Lower leg skin (tissue), 4 donors: ENCODE measurements around the gene PNMT. TPM values are rescaled to one million over a fixed set of nuclear protein-coding genes. Genes with fewer than 3 reads are reported as not detected.
A peak's percentile ranks its signal among the peaks of the same experiment; 100 is the strongest.

ENCODE experiments used
- DNase-seq, 2 donors: peaks; one replicate each; pipeline ENCODE4 v3.0.0-alpha.2; 2019; ENCODE audit warnings: low spot score in 2 of 2
- H3K4me3 ChIP-seq: fragments of 200-600 bp; sonication (generic); 2 replicates; pipeline ENCODE4 v1.5.1; 2017; ENCODE audit warnings: mild to moderate bottlenecking, low read depth; ENCODE audit not compliant: poor library complexity, severe bottlenecking
- CTCF ChIP-seq, 3 donors: fragments of 450-650 bp; IDR thresholded peaks; one replicate each; pipeline ENCODE4 v1.5.1; 2016; ENCODE audit warnings: antibody characterized with exemption in 3 of 3, mild to moderate bottlenecking in 3 of 3, moderate library complexity in 2 of 3
- POLR2A ChIP-seq, 2 donors: fragments of 450-650 bp; IDR thresholded peaks; one replicate each; pipeline ENCODE4 v1.6.1; 2016 to 2017; ENCODE audit warnings: antibody characterized with exemption in 2 of 2, mild to moderate bottlenecking in 1 of 2, moderate library complexity in 1 of 2
- WGBS, 2 donors: methylation state at CpG; one replicate each; pipeline ENCODE4 v1.1.5; 2018; 5-methylcytosine and 5-hydroxymethylcytosine counted together
- intact Hi-C: fragments of 100-400 bp; cut with DNase I; formaldehyde crosslinking; loops from one replicate; pipeline ENCODE4 v1.15.0; 2023; ENCODE audit warnings: low total_unique reads
- total RNA-seq, 4 donors: library from RNA; depleted of rRNA; stranded (reverse); fragments of >200 nt; gene quantifications; one replicate each; pipeline ENCODE4 v1.1.0, GENCODE V29; 2016

Gene PNMT
- total RNA-seq, 4 donors from 2014 or later, result 1.6 to 3.8 (median 1.9) TPM

- WGBS, 2 donors, result 4% methylated on average over 16 to 20 of the region's 20 CpGs
- intact Hi-C loops, result no loop called here
- TF ChIP-seq CTCF (IDR thresholded peaks at IDR 0.05), result no peak
- no peak for TF ChIP-seq POLR2A (IDR thresholded peaks at IDR 0.05)
- DNase-seq, result peak; percentile 74 to 94
- H3K4me3 ChIP-seq, result peak within 1 kb of the TSS; percentile 68
Observed at GRCh38 chr17:39699818-39700147, 31.5 kb downstream of the PNMT start, which contains the start of gene ERBB2. ERBB2 (plus strand) TSS chr17:39700064; CDS start chr17:39700239, 175 bp downstream.

GRCh38 chr17:39700148-39700987 lies 32.1 kb downstream of the PNMT start:
- no peak for DNase-seq
- TF ChIP-seq CTCF (IDR thresholded peaks at IDR 0.05), result no peak
- TF ChIP-seq POLR2A (IDR thresholded peaks at IDR 0.05), result no peak
- intact Hi-C loops, result no loop called here
- peak overlapping the region; percentile 68 for H3K4me3 ChIP-seq
- 1 to 3% methylated on average over 18 to 51 of the region's 57 CpGs for WGBS, 2 donors

- H3K4me3 ChIP-seq, result peak overlapping the region; percentile 68
- WGBS, 2 donors, result 32 to 43% methylated on average over 10 of the region's 10 CpGs
- TF ChIP-seq POLR2A (IDR thresholded peaks at IDR 0.05) (no peak), CTCF (IDR thresholded peaks at IDR 0.05) (no peak)
- intact Hi-C loops, result no loop called here
- no peak for DNase-seq
Observed at GRCh38 chr17:39701012-39701783, 32.9 kb downstream of the PNMT start.

GRCh38 chr17:39701784-39702422 lies 33.6 kb downstream of the PNMT start:
- WGBS, 2 donors, result 59 to 63% methylated on average over 4 of the region's 4 CpGs
- intact Hi-C loops, result no loop called here
- TF ChIP-seq CTCF (IDR thresholded peaks at IDR 0.05) (no peak), POLR2A (IDR thresholded peaks at IDR 0.05) (no peak)
- H3K4me3 ChIP-seq, result no peak overlapping the region
- DNase-seq, result no peak

- TF ChIP-seq POLR2A (IDR thresholded peaks at IDR 0.05), result no peak
- no peak for TF ChIP-seq CTCF (IDR thresholded peaks at IDR 0.05)
- DNase-seq, result no peak
- intact Hi-C loops, result no loop called here
- 60 to 66% methylated on average over 11 to 12 of the region's 12 CpGs for WGBS, 2 donors
- no peak overlapping the region for H3K4me3 ChIP-seq
Observed at GRCh38 chr17:39702901-39703893, 34.9 kb downstream of the PNMT start.
